WTC11 (cell line): ENCODE results near the gene ANTKMT. TPM values are rescaled to one million over a fixed set of nuclear protein-coding genes. Genes with fewer than 3 reads are reported as not detected.

ENCODE experiments used
- ATAC-seq: fragments of 200-7000 bp; cut with Tn5 transposase; 2 replicates; pipeline ENCODE4 v1.10.0; 2021; ENCODE audit warnings: mild to moderate bottlenecking, moderate library complexity
- CTCF ChIA-PET: fragments of 300-600 bp; sonication (Branson Sonifier 250); formaldehyde crosslinking; loops from one replicate; lab custom pipeline; 2021; ENCODE audit warnings: antibody characterized with exemption; lab: Charles Lee
- POLR2A ChIA-PET: fragments of 350-600 bp; sonication (Branson Sonifier 250); formaldehyde crosslinking; loops from one replicate; lab custom pipeline; 2021; ENCODE audit warnings: antibody characterized with exemption; lab: Charles Lee
- DNase-seq: peaks from one replicate; pipeline ENCODE4 v3.0.0; 2021; ENCODE audit warnings: low spot score
- H3K27ac Mint-ChIP-seq: 2 replicates; pipeline ENCODE4 v1.8.0; 2021; ENCODE audit warnings: mixed read lengths
- H3K27me3 Mint-ChIP-seq: 2 replicates; pipeline ENCODE4 v1.8.0; 2021; ENCODE audit warnings: low read depth, mild to moderate bottlenecking, moderate library complexity, mixed read lengths
- H3K36me3 Mint-ChIP-seq: 2 replicates; pipeline ENCODE4 v1.8.0; 2021; ENCODE audit warnings: mixed read lengths
- H3K4me1 Mint-ChIP-seq: 2 replicates; pipeline ENCODE4 v1.8.0; 2022; ENCODE audit warnings: mixed read lengths
- H3K4me3 Mint-ChIP-seq: 2 replicates; pipeline ENCODE4 v1.8.0; 2021; ENCODE audit warnings: mild to moderate bottlenecking, moderate library complexity, mixed read lengths
- H3K9me3 Mint-ChIP-seq: 2 replicates; pipeline ENCODE4 v1.8.0; 2021; ENCODE audit warnings: mixed read lengths
- AFF4 ChIP-seq: sonication (generic); formaldehyde crosslinking; IDR thresholded peaks from 2 replicates; pipeline ENCODE4 v1.8.1; 2023; ENCODE audit warnings: mild to moderate bottlenecking, missing genetic modification reagents, borderline replicate concordance
- ATF6 ChIP-seq: sonication (generic); formaldehyde crosslinking; IDR thresholded peaks from 2 replicates; pipeline ENCODE4 v1.8.1; 2023; ENCODE audit warnings: mild to moderate bottlenecking, missing genetic modification reagents
- ESRRA ChIP-seq: sonication (generic); formaldehyde crosslinking; IDR thresholded peaks from 2 replicates; pipeline ENCODE4 v1.8.1; 2022; ENCODE audit warnings: mild to moderate bottlenecking, missing genetic modification reagents, borderline replicate concordance
- GRHL2 ChIP-seq: fragments of 250-450 bp; sonication (Bioruptor Pico); IDR thresholded peaks from 2 replicates; pipeline ENCODE4 v1.8.0; 2022; ENCODE audit warnings: mild to moderate bottlenecking, moderate library complexity; ENCODE audit not compliant: insufficient replicate concordance, severe bottlenecking
- HMGXB4 ChIP-seq: sonication (generic); formaldehyde crosslinking; IDR thresholded peaks from 2 replicates; pipeline ENCODE4 v1.8.1; 2023; ENCODE audit warnings: mild to moderate bottlenecking, moderate library complexity, missing genetic modification reagents
- JAZF1 ChIP-seq: fragments of 250-450 bp; sonication (Bioruptor Pico); IDR thresholded peaks from 2 replicates; pipeline ENCODE4 v1.9.0; 2021; ENCODE audit warnings: moderate library complexity, mild to moderate bottlenecking, inconsistent platforms
- NFATC4 ChIP-seq: fragments of 250-450 bp; sonication (Bioruptor Pico); IDR thresholded peaks from 2 replicates; pipeline ENCODE4 v1.9.0; 2021; ENCODE audit warnings: mild to moderate bottlenecking
- STAT6 ChIP-seq: sonication (generic); formaldehyde crosslinking; conservative IDR thresholded peaks from 2 replicates; pipeline ENCODE4 v1.8.1; 2023; ENCODE audit warnings: mild to moderate bottlenecking, low read depth, missing genetic modification reagents, moderate library complexity
- ZBTB43 ChIP-seq: sonication (generic); formaldehyde crosslinking; IDR thresholded peaks from 2 replicates; pipeline ENCODE4 v1.8.1; 2023; ENCODE audit warnings: mild to moderate bottlenecking, missing genetic modification reagents
- ZNF317 ChIP-seq: sonication (generic); formaldehyde crosslinking; IDR thresholded peaks from 2 replicates; pipeline ENCODE4 v1.8.1; 2023; ENCODE audit warnings: low read depth, mild to moderate bottlenecking, moderate library complexity, missing genetic modification reagents, borderline replicate concordance
- ZNF416 ChIP-seq: fragments of 250-450 bp; sonication (Bioruptor Pico); IDR thresholded peaks from 2 replicates; pipeline ENCODE4 v1.9.0; 2021; ENCODE audit warnings: mild to moderate bottlenecking, inconsistent platforms
- ZSCAN18 ChIP-seq: fragments of 250-450 bp; sonication (Bioruptor Pico); IDR thresholded peaks from 2 replicates; pipeline ENCODE4 v2.1.2; 2022; ENCODE audit warnings: mild to moderate bottlenecking, moderate library complexity
- total RNA-seq: library from RNA; stranded (reverse); gene quantifications from 3 replicates; pipeline ENCODE4 v1.2.3, GENCODE V29; 2021

Gene ANTKMT
- total RNA-seq, 1 experiment from 2014 or later, result 40.6 TPM

GRCh38 chr16:749010-749409 is 28.1 kb downstream of the ANTKMT start (continued):
- no peak for TF ChIP-seq AFF4 (CRISPR knock-in tag)

- ChIA-PET CTCF (interaction anchor here (1.1 to 3.5 kb wide), 6 partner anchors 10 to 37 kb away, joined by 3 to 21 read pairs (median 8); partner anchors contain the start of genes CHTF18, CIAO3 and RPUSD1), POLR2A (no interaction called here)
- peak overlapping the region; percentile 23; the same call in 1 of the 2 replicates for H3K27ac Mint-ChIP-seq
Measured at GRCh38 chr16:750485-750884, 29.5 kb downstream of the ANTKMT start.

More at GRCh38 chr16:750485-750884, 29.5 kb downstream of the ANTKMT start:
- ATAC-seq, result no peak
- TF ChIP-seq ESRRA (CRISPR knock-in tag) (no peak), ZSCAN18 (CRISPR knock-in tag) (no peak), ZNF416 (CRISPR knock-in tag) (no peak), ATF6 (no peak), HMGXB4 (CRISPR knock-in tag) (no peak), ZNF317 (no peak), GRHL2 (no peak), NFATC4 (CRISPR knock-in tag) (no peak), STAT6 (CRISPR knock-in tag) (no peak), JAZF1 (CRISPR knock-in tag) (no peak), ZBTB43 (CRISPR knock-in tag) (no peak)
- Mint-ChIP-seq H3K36me3 (no peaks in the 10 kb centered on the region), H3K27me3 (no peaks in the 10 kb centered on the region), H3K4me3 (no peak overlapping the region), H3K9me3 (no peaks in the 10 kb centered on the region), H3K4me1 (peaks cover 30% of the 10 kb centered on the region)
- no peak for DNase-seq
